BLaER1 (cell line): ENCODE results near the gene LUZP2.

Experiments used
- H3K27ac ChIP-seq: shearing (Covaris generic); formaldehyde crosslinking; 2 replicates; pipeline ENCODE4 v1.8.1; 2022
- H3K27me3 ChIP-seq: shearing (Covaris generic); formaldehyde crosslinking; 2 replicates; pipeline ENCODE4 v1.8.1; 2022
- H3K36me3 ChIP-seq: shearing (Covaris generic); formaldehyde crosslinking; 2 replicates; pipeline ENCODE4 v1.8.1; 2022
- H3K4me1 ChIP-seq: shearing (Covaris generic); formaldehyde crosslinking; 2 replicates; pipeline ENCODE4 v1.8.1; 2022
- H3K4me2 ChIP-seq: shearing (Covaris generic); formaldehyde crosslinking; 2 replicates; pipeline ENCODE4 v1.8.1; 2022
- H3K4me3 ChIP-seq: shearing (Covaris generic); formaldehyde crosslinking; 2 replicates; pipeline ENCODE4 v1.8.1; 2022
- H3K9ac ChIP-seq: shearing (Covaris generic); formaldehyde crosslinking; 2 replicates; pipeline ENCODE4 v1.8.1; 2022
- H3K9me3 ChIP-seq: shearing (Covaris generic); formaldehyde crosslinking; 2 replicates; pipeline ENCODE4 v1.8.1; 2022
- H4K20me1 ChIP-seq: shearing (Covaris generic); formaldehyde crosslinking; 2 replicates; pipeline ENCODE4 v1.8.1; 2022
- Cebpa-rat ChIP-seq: shearing (Covaris generic); IDR thresholded peaks from 2 replicates; pipeline ENCODE4 v1.8.1; 2022

Gene LUZP2

GRCh38 chr11:24704716-24705115 is 207.9 kb downstream of the LUZP2 start:
- no peaks in the 10 kb centered on the region for H4K20me1 ChIP-seq
- no peaks in the 10 kb centered on the region; the same call in 1 of the 2 replicates for H3K4me1 ChIP-seq
- no peak overlapping the region for H3K27ac ChIP-seq
- TF ChIP-seq Cebpa-rat: no peak
- H3K9me3 ChIP-seq: no peaks in the 10 kb centered on the region
- no peak overlapping the region for H3K4me3 ChIP-seq
- H3K4me2 ChIP-seq: no peak overlapping the region
- no peaks in the 10 kb centered on the region for H3K27me3 ChIP-seq
- no peak overlapping the region for H3K9ac ChIP-seq
- no peaks in the 10 kb centered on the region for H3K36me3 ChIP-seq

GRCh38 chr11:24705474-24705873 is 208.6 kb downstream of the LUZP2 start:
- TF ChIP-seq Cebpa-rat: no peak
- no peak overlapping the region for H3K4me3 ChIP-seq

GRCh38 chr11:24708616-24709015 is 211.8 kb downstream of the LUZP2 start:
- no peaks in the 10 kb centered on the region for H3K27me3 ChIP-seq
- H3K4me2 ChIP-seq: no peak overlapping the region
- no peak for TF ChIP-seq Cebpa-rat
- H3K4me1 ChIP-seq: no peaks in the 10 kb centered on the region; the same call in 1 of the 2 replicates
- H3K9ac ChIP-seq: no peak overlapping the region
- no peaks in the 10 kb centered on the region for H4K20me1 ChIP-seq
- H3K27ac ChIP-seq: no peak overlapping the region
- no peak overlapping the region for H3K4me3 ChIP-seq
- no peaks in the 10 kb centered on the region for H3K36me3 ChIP-seq
- H3K9me3 ChIP-seq: no peaks in the 10 kb centered on the region

More at GRCh38 chr11:24705474-24705873, 208.6 kb downstream of the LUZP2 start:
- no peaks in the 10 kb centered on the region; the same call in 1 of the 2 replicates for H3K4me1 ChIP-seq
- no peak overlapping the region for H3K4me2 ChIP-seq
- no peaks in the 10 kb centered on the region for H4K20me1 ChIP-seq
- no peak overlapping the region for H3K9ac ChIP-seq
- no peak overlapping the region for H3K27ac ChIP-seq
- no peaks in the 10 kb centered on the region for H3K36me3 ChIP-seq
- H3K27me3 ChIP-seq: no peaks in the 10 kb centered on the region
- no peaks in the 10 kb centered on the region for H3K9me3 ChIP-seq

DNA sequence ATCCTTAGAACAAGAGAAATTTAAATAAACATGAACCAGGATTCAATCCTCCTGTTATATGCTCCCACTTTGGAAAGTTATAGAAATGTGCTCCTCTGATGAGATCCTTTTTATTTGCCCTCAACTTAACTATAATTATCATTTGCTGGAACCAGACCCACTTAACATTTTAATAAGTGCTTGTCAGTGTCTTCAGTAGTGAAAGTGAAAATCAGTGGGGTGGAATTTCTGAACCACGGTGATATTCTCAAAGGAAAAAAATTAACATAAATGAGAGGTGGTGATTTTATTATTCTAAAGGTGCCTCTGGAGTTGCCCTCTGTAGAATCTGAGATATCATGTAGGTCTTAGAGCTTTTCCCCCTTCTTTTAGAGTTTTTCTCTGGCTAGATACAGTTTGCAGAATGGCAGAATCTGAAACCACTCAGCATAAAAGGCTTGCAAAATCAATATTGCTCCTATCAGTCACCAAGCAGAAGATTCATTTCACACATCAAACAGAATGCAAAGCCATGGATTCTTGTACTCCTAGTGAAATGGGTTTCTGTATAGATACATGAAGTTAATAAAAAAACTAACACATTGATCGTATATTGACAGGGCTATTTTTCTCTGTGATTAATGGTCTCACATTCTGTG is 213.2 kb downstream of the LUZP2 start:
- Histone ChIP-seq H3K4me2 (no peak overlapping the region), H3K9ac (no peak overlapping the region), H3K36me3 (no peaks in the 10 kb centered on the region), H3K4me1 (no peaks in the 10 kb centered on the region; the same call in 1 of the 2 replicates), H3K27me3 (no peaks in the 10 kb centered on the region), H3K27ac (no peak overlapping the region), H4K20me1 (no peaks in the 10 kb centered on the region), H3K9me3 (no peaks in the 10 kb centered on the region), H3K4me3 (no peak overlapping the region)
- no peak for TF ChIP-seq Cebpa-rat

GRCh38 chr11:24714601-24715000 is 217.7 kb downstream of the LUZP2 start:
- H4K20me1 ChIP-seq: no peaks in the 10 kb centered on the region
- no peak for TF ChIP-seq Cebpa-rat

DNA sequence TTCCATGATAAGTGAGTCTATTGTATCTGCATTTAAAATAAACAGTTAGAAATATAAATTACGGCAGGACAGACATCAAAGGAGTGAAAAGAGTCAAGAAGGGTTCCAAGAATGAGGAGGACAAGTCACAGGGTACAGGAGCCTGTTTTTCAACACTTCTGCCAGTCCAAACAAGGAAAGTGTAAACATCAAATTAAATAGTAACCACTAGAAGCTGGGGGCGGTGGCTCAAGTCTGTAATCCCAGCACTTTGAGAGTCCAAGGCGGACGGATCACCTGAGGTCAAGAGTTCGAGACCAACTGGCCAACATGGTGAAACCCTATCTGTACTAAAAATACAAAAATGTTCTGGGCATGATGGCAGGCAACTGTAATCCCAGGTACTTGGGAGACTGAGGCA is 219.6 kb downstream of the LUZP2 start:
- no peak overlapping the region for H3K9ac ChIP-seq
- no peaks in the 10 kb centered on the region for H3K27me3 ChIP-seq
- no peak overlapping the region for H3K4me3 ChIP-seq
- H3K9me3 ChIP-seq: no peaks in the 10 kb centered on the region
- H3K4me1 ChIP-seq: no peaks in the 10 kb centered on the region
- H3K36me3 ChIP-seq: no peaks in the 10 kb centered on the region
- H3K27ac ChIP-seq: no peak overlapping the region
- no peaks in the 10 kb centered on the region for H4K20me1 ChIP-seq
- TF ChIP-seq Cebpa-rat: no peak
- H3K4me2 ChIP-seq: no peak overlapping the region

More at GRCh38 chr11:24714601-24715000, 217.7 kb downstream of the LUZP2 start:
- no peaks in the 10 kb centered on the region for H3K9me3 ChIP-seq
- H3K4me1 ChIP-seq: no peaks in the 10 kb centered on the region
- no peaks in the 10 kb centered on the region for H3K36me3 ChIP-seq
- H3K4me2 ChIP-seq: no peak overlapping the region
- H3K27me3 ChIP-seq: no peaks in the 10 kb centered on the region
- no peak overlapping the region for H3K27ac ChIP-seq
- no peak overlapping the region for H3K9ac ChIP-seq
- no peak overlapping the region for H3K4me3 ChIP-seq

GRCh38 chr11:24723231-24723630 is 226.4 kb downstream of the LUZP2 start:
- no peak overlapping the region for H3K27ac ChIP-seq
- H3K4me1 ChIP-seq: no peaks in the 10 kb centered on the region
- no peak overlapping the region for H3K4me2 ChIP-seq
- H3K4me3 ChIP-seq: no peak overlapping the region
- H3K36me3 ChIP-seq: no peaks in the 10 kb centered on the region
- no peaks in the 10 kb centered on the region for H3K9me3 ChIP-seq
- no peak overlapping the region for H3K9ac ChIP-seq
- no peak for TF ChIP-seq Cebpa-rat
- H4K20me1 ChIP-seq: no peaks in the 10 kb centered on the region
- no peaks in the 10 kb centered on the region for H3K27me3 ChIP-seq

DNA sequence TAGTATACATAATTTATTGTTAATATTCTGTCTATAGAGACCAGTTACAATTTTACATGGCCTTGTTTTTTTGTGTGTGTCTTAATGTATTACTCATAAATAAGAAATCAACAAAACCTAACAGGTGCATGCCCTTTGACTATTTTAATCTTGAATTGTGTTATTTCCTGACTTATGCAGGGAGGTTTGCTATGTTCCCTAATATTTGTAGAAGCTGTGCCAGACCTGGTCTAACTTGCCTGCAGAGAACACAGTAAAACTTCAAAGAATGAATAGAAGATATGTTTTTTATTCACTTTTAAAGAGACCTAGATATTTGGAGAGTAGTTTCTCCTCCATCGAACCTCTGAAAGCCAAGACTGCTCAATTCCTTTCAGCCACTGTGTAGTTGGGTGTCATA is 234.7 kb downstream of the LUZP2 start:
- no peak for TF ChIP-seq Cebpa-rat
- H3K36me3 ChIP-seq: no peaks in the 10 kb centered on the region
- no peaks in the 10 kb centered on the region for H3K9me3 ChIP-seq

GRCh38 chr11:24734742-24735237 is 237.9 kb downstream of the LUZP2 start:
- Histone ChIP-seq H4K20me1 (no peaks in the 10 kb centered on the region), H3K36me3 (no peaks in the 10 kb centered on the region), H3K27me3 (no peaks in the 10 kb centered on the region), H3K9me3 (no peaks in the 10 kb centered on the region), H3K9ac (no peak overlapping the region), H3K4me3 (no peak overlapping the region), H3K4me1 (peaks cover 11% of the 10 kb centered on the region), H3K27ac (no peak overlapping the region), H3K4me2 (no peak overlapping the region)
- no peak for TF ChIP-seq Cebpa-rat

More for the DNA sequence above, 234.7 kb downstream of the LUZP2 start:
- no peaks in the 10 kb centered on the region for H3K27me3 ChIP-seq
- H3K4me1 ChIP-seq: no peaks in the 10 kb centered on the region
- H3K4me2 ChIP-seq: no peak overlapping the region
- H3K9ac ChIP-seq: no peak overlapping the region
- H3K4me3 ChIP-seq: no peak overlapping the region
- H4K20me1 ChIP-seq: no peaks in the 10 kb centered on the region
- H3K27ac ChIP-seq: no peak overlapping the region

- Histone ChIP-seq H3K4me2 (peak overlapping the region; percentile 59), H3K9ac (no peak overlapping the region), H3K4me1 (peaks cover 11% of the 10 kb centered on the region), H3K36me3 (no peaks in the 10 kb centered on the region), H4K20me1 (no peaks in the 10 kb centered on the region), H3K4me3 (no peak overlapping the region), H3K27ac (no peak overlapping the region), H3K9me3 (no peaks in the 10 kb centered on the region), H3K27me3 (no peaks in the 10 kb centered on the region)
- TF ChIP-seq Cebpa-rat: no peak
These were observed 242.1 kb downstream of the LUZP2 start for GRCh38 chr11:24738972-24739371.
